HG03521 (cell line): ENCODE results near the gene CAPN5.

ENCODE experiments used
- ATAC-seq: cut with Tn5 transposase; IDR thresholded peaks from one replicate; pipeline ENCODE4 v1.9.1; 2021; ENCODE audit warnings: mild to moderate bottlenecking, moderate library complexity; ENCODE audit not compliant: unreplicated experiment

The CAPN5 gene

DNA sequence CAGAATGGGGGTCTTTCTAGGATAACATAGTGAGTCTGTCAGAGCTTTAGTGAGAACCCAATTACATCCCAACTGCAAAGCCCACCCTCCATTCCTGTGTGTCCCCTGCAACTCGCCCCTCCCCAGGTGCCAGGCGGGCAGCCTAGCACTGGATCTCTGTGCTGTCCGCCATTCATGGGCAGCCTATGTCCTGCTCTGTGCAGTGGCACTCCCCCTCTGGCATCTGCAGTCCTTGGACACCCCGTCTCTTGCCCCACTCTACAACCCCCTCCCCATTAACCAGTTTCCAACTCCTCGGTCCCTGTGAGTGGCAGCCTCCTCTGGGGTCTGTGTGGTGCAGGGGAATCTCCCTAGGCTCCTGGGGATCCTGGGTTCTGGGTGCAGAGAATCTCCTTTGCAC lies 98.3 kb downstream of the CAPN5 start:
- ATAC-seq: no peak

DNA sequence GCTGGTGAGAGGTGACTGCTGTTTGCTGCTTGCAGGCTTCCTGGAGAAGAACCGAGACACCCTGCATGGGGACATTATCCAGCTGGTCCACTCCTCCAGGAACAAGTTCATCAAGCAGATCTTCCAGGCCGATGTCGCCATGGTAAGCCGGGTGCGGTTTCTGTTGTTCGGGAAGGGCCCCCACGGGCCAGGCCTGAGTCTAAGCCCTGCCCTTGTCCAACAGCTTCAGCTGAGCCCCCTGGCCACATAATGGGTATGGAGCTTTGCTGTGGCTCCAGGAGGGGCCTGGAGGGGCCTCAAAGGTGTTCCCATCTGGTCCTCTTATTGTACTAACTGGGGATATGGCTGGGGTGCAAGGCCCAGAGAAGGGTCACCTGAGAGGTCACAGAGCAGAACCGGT lies 99.2 kb downstream of the CAPN5 start:
- ATAC-seq: no peak

DNA sequence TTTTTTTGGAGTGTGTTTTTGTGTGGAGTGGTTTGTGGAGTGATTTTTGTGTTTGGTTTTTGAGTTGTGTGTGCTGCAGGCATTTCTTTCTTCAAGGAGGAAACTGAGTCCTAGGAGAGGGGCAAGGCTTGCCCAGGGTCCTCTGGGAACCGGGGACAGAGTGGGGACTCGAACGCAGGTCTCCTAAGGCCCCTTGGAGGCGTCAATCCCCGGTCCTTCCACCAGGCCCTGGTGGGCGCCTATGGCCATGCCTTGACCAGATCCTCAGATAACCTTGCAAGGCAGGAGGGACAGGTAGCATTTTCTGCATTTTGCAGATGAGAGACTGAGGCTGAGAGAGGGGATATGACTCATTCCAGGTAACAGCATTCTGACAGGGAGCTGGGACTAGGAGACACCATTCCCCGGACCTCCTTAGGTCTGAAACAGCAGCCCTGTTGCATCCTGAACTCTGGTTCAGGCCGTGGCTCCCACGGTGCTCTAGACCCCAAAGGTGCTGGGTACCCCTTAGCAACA lies 100.4 kb downstream of the CAPN5 start:
- no peak for ATAC-seq

DNA sequence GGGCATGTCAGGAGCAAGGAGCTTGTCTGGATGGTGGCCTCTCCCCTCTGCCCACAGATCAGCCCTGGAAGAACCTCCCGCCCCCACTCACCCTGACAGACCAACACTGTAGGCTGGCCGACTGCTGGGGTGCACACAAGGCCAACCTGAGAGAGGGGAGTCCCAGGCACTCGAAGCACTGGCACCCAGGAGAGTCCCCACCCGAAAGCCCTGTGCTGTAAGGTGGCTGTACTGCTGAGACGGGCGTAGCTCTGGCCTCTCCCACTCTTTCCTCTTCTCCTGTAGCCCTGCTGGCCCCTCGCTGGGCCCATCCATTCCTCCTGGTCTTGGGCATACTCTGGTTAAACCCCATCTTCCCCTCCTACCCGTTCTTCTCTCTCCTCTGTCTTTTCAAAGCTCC lies 101.0 kb downstream of the CAPN5 start:
- ATAC-seq: no peak

DNA sequence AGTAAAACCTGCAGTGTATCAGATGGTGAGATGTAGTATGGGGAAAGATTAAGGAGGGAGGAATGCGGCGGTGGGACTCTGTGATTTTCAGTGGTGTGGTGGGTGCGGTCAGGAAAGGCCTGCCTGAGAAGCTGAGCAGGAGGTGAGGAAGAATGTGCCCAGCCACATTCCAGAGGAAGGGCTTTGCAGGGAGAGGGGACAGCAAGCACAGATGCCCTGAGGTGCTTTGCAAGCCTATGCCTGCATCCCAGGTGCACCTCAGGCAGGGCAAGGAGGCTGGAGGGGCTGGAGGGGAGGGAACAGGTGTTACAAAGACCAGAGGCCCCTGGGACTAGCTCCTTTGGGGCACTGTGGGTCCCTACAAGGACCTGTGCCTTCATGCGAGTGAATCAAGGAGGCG lies 103.3 kb downstream of the CAPN5 start:
- ATAC-seq: no peak

DNA sequence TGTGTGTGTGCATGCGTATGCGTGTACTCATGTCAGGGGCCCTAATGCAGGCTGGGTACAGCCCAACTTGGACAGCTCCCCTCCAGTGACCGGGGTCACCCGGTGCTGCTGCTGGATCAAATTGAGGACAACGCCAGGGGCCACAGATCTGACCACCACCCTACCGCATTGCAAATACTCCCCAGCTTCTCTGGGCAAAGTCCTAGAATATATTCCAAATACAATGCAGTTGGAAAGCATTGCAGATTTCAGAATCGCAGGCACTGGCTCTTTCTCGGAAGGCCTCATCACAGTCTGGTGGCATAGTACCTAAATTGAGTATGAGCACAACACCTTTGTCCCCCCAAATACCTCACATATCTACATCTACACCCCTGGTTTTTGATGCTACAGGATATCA lies 104.5 kb downstream of the CAPN5 start:
- no peak for ATAC-seq

DNA sequence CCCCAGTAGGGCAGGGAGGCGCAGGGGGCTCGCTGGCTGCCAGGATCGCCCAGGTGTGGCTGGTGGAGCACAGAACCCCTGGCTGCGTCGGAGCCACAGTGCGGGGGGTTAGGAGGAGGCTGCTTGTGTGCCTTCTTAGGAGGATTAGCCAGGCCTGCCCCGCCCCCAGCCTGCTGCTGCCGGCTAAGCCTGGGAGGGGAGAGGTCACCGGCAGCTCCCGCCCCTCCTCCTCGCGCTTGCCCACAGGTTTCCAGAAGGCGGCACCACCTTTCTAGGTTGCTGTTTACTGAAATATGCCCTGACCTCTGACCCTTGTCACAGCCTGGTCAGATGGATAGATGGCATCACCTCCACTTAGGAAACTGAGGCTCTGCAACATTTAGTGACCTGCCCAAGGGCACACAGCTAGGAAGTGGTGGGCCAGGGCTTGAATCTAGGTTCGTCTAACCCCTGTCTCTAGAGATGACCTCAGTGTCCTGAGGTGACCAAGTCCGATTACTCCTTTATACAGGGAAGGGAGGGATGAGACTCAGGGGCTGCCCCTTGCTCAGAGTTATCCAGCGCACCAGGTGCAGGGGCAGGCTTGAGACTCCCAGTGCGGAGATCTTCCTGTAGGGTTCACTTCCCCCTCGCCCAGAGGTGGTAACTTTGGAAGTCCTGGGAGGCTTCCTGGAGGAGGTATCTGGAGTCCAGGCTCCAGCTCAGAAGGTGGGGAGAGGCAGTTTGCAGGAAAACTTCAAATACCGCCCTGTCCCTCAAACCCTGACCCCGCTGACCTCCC lies 105.3 kb downstream of the CAPN5 start:
- no peak for ATAC-seq

DNA sequence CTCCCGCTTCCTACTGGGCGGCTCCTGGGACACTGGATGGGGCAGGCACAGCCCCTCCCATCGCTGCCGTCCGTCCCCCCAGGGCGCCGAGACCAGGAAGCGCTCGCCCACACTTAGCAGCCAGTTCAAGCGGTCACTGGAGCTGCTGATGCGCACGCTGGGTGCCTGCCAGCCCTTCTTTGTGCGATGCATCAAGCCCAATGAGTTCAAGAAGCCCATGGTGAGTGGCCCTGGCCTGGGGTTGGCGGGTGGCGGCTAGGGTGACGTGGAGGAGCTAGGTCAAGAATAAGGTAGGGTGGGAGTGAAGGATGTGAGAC lies 105.9 kb downstream of the CAPN5 start:
- no peak for ATAC-seq

DNA sequence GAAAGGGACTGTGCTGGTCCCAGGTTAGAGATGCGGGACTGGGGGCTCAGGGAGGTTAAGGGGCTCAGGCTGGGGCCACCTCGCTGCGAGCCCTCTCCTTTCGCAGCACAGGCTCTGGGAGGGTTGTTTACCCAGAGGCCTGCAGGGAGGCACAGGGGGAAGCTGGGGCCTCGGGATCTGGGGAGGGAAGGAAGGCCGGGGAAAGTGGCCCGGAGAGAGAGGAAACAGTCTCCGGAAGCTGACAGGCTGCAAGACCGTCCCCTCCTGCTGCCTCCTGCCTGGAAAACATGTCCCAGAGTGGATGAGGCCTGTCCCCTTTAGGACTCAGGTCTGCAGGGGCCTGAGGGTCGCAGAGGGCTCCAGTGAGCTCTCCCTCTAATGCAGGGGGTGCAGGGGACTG lies 106.7 kb downstream of the CAPN5 start:
- ATAC-seq: no peak

DNA sequence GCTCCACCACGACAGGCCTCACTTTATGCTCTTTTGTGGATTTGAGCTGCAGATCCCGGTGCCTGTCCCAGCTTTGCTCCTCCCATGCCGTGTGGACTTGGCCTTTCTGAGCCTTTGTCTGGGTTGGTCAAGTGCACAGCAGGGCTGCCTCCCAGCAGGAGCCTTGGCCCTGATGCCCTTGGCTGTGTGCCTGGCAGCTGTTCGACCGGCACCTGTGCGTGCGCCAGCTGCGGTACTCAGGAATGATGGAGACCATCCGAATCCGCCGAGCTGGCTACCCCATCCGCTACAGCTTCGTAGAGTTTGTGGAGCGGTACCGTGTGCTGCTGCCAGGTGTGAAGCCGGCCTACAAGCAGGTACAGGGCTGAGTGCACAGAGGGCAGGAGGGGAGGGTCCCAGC lies 107.8 kb downstream of the CAPN5 start:
- ATAC-seq: no peak

DNA sequence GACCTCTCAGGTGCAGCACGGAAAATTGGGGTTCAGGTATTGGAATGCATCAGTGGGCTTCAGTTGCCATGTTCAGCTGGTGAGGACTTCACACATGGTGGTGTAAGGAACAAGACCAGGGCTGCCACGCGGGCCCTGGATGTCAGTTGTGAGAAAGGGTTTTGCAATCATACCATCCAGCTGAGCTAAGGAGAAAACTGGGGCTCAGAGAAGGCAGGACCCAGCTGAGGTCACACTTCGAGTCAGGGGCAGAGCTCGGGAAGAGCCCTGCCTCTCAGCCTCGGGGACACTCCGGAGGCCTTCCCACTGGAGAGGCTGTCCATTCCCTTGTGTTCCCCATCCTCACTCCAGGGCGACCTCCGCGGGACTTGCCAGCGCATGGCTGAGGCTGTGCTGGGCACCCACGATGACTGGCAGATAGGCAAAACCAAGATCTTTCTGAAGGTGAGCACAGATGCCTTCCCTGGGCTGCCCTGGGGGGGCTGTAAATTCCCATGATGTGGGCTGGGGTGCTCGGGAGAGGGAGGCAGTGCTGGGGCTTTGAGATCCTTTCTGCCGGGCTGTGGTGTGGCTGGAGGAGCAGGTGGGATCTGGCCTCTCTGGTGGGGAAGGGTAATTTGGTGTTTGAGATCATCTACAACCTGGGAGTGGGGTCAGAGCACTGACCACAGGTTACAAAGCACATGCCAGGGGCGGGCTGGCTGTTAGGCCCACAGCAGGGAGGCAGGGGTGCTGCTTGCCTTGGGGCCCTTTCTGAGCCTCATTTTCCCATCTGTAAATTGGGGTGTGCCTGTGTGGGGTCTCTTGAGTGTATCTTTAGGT lies 108.5 kb downstream of the CAPN5 start:
- ATAC-seq: no peak
